Tibial nerve (tissue), 4 donors: ENCODE data around the gene OR14K1. TPM values are rescaled to one million over a fixed set of nuclear protein-coding genes. Genes with fewer than 3 reads are reported as not detected.
"Not testable (repeated sequence)": the region's sequence is repeated elsewhere in the genome, so short reads cannot be mapped to it uniquely, and the experiment has no call there.

Experiments
- DNase-seq, 2 donors: peaks; one replicate each; pipeline ENCODE4 v3.0.0-alpha.2; 2019; ENCODE audit warnings: low spot score in 2 of 2
- H3K27ac ChIP-seq, 4 donors: fragments of 200-600 bp; sonication (generic) in 3 of 4; one replicate each; pipeline ENCODE4 v1.5.1; 2017 to 2019; ENCODE audit warnings: mild to moderate bottlenecking in 1 of 4
- H3K27me3 ChIP-seq, 2 donors: fragments of 200-600 bp; sonication (generic) in 1 of 2; one replicate each; pipeline versions ENCODE4 v1.5.1 to v1.6.0; 2017 to 2019
- H3K36me3 ChIP-seq, 3 donors: fragments of 200-600 bp; sonication (generic); one replicate each; pipeline ENCODE4 v1.5.1; 2018 to 2019
- H3K4me1 ChIP-seq, 4 donors: fragments of 200-600 bp; sonication (generic) in 3 of 4; one replicate each; pipeline ENCODE4 v1.5.1; 2017 to 2019
- H3K4me3 ChIP-seq, 4 donors: fragments of 200-600 bp; sonication (generic) in 3 of 4; one replicate each; pipeline ENCODE4 v1.5.1; 2017 to 2019; ENCODE audit warnings: mild to moderate bottlenecking in 1 of 4, moderate library complexity in 1 of 4
- H3K9me3 ChIP-seq, 4 donors: fragments of 200-600 bp; sonication (generic) in 3 of 4; one replicate each; pipeline ENCODE4 v1.5.1; 2017 to 2019
- EP300 ChIP-seq, 2 donors: sonication (generic); formaldehyde crosslinking; IDR thresholded peaks; one replicate each; pipeline ENCODE4 v1.6.1; 2017; ENCODE audit warnings: antibody characterized with exemption in 2 of 2, mild to moderate bottlenecking in 1 of 2
- POLR2A ChIP-seq, 2 donors: fragments of 450-650 bp; IDR thresholded peaks; one replicate each; pipeline ENCODE4 v1.6.1; 2017; ENCODE audit warnings: antibody characterized with exemption in 2 of 2, mild to moderate bottlenecking in 2 of 2, moderate library complexity in 2 of 2
- WGBS, 2 donors: methylation state at CpG; one replicate each; pipeline ENCODE4 v1.1.5; 2018; 5-methylcytosine and 5-hydroxymethylcytosine counted together
- total RNA-seq, 4 donors: library from RNA; depleted of rRNA; stranded (reverse); fragments of >200 nt; gene quantifications; one replicate each; pipeline ENCODE4 v1.1.0, GENCODE V29; 2016
- TF ChIP-seq, protein P1 (sequence below), 5 experiments: fragments of 200-600 bp in 3 of 5; fragments of 450-650 bp in 2 of 5; sonication (generic) in 3 of 5; IDR thresholded peaks; one replicate each; pipeline ENCODE4 v1.5.1; 2016 to 2019; ENCODE audit warnings: antibody characterized with exemption in 5 of 5, mild to moderate bottlenecking in 3 of 5, moderate library complexity in 2 of 5

OR14K1 gene, protein sequence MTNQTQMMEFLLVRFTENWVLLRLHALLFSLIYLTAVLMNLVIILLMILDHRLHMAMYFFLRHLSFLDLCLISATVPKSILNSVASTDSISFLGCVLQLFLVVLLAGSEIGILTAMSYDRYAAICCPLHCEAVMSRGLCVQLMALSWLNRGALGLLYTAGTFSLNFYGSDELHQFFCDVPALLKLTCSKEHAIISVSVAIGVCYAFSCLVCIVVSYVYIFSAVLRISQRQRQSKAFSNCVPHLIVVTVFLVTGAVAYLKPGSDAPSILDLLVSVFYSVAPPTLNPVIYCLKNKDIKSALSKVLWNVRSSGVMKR
- total RNA-seq = not detected

DNA sequence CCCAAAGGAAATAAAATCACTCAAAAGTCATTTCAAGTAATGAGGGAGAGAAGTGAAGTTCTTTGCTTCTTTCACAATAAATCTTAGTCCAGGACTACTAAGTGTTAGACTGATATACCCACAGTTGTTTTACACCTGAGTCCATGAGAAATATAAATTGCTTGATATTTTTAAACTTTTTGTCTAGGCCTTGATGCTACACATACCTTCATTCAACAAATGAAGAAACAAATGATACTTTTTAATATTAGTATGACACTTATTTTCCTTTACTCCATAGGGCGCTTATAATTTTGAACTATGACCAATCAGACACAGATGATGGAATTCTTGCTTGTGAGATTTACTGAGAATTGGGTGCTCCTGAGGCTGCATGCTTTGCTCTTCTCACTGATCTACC lies at the start of gene OR14K1:
Gene OR14K1, plus strand, starts transcription at position 301 of the 400 bp plus-strand sequence. Its CDS starts 0 bp downstream, at position 301.
- no peaks in the 10 kb centered on the region for H3K4me1 ChIP-seq
- WGBS, 2 donors = 93 to 98% methylated on average over 1 of the region's 1 CpG
- TF ChIP-seq POLR2A (IDR thresholded peaks at IDR 0.05) (no peak), EP300 (IDR thresholded peaks at IDR 0.05) (no peak)
- TF ChIP-seq, protein P1, sequence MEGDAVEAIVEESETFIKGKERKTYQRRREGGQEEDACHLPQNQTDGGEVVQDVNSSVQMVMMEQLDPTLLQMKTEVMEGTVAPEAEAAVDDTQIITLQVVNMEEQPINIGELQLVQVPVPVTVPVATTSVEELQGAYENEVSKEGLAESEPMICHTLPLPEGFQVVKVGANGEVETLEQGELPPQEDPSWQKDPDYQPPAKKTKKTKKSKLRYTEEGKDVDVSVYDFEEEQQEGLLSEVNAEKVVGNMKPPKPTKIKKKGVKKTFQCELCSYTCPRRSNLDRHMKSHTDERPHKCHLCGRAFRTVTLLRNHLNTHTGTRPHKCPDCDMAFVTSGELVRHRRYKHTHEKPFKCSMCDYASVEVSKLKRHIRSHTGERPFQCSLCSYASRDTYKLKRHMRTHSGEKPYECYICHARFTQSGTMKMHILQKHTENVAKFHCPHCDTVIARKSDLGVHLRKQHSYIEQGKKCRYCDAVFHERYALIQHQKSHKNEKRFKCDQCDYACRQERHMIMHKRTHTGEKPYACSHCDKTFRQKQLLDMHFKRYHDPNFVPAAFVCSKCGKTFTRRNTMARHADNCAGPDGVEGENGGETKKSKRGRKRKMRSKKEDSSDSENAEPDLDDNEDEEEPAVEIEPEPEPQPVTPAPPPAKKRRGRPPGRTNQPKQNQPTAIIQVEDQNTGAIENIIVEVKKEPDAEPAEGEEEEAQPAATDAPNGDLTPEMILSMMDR (IDR thresholded peaks at IDR 0.05) = no peak

DNA sequence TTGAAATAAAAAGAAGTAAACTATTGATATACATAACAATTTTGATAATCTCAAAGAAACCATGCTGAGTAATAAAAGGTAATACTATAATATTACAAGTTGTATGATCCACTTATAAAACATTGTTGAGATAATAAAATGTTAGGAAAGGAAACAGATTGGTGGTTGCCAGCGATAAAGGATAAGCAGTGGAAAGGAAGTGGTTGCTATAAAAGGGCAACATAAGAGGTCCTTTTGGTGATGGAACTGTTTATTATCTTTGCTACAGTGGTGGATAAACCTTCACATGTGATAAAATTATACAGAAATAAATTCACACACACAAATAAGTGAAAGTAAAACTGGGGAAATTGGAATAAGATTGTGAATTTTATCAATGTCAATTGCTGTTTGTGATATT lies 37.1 kb upstream of the OR14K1 start:
- H3K4me1 ChIP-seq = no peaks in the 10 kb centered on the region
- no peaks in the 10 kb centered on the region for H3K27me3 ChIP-seq
- no peak for DNase-seq
- H3K9me3 ChIP-seq = peaks cover 0 to 10% (median 0%) of the 10 kb centered on the region in 4 donors
- no peak overlapping the region for H3K27ac ChIP-seq
- H3K4me3 ChIP-seq = no peak overlapping the region
- TF ChIP-seq EP300 (IDR thresholded peaks at IDR 0.05) = no peak
- TF ChIP-seq, protein P1 (IDR thresholded peaks at IDR 0.05) = no peak
- 60 to 70% methylated on average over 1 of the region's 1 CpG for WGBS, 2 donors
- no peaks in the 10 kb centered on the region for H3K36me3 ChIP-seq

More for the DNA sequence above, at the start of gene OR14K1:
- Histone ChIP-seq H3K27ac (no peak within 1 kb of the TSS), H3K27me3 (no peaks in the 10 kb centered on the region), H3K36me3 (no peaks in the 10 kb centered on the region), H3K4me3 (no peak within 1 kb of the TSS), H3K9me3 (no peaks in the 10 kb centered on the region)
- DNase-seq = no peak

DNA sequence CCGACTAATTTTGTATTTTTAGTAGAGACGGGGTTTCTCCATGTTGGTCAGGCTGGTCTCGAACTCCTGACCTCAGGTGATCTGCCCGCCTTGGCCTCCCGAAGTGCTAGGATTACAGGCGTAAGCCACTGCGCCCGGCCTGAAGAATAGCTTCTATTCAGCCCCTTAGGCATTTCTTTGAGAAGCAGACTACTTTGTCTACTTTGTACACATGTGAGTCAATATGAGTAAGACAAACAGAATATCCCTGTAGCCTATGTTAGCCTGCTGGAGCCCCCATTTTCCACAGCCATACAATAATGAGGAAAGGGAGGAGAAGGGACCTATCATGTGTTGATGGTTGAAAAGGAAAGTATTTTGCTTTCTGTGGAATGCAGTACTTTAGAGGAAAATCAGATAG lies 27.7 kb upstream of the OR14K1 start:
- not testable (repeated sequence) for H3K36me3 ChIP-seq, H3K27ac ChIP-seq, H3K27me3 ChIP-seq, H3K9me3 ChIP-seq, DNase-seq, H3K4me1 ChIP-seq, H3K4me3 ChIP-seq
- 86 to 94% methylated on average over 8 of the region's 8 CpGs for WGBS, 2 donors

DNA sequence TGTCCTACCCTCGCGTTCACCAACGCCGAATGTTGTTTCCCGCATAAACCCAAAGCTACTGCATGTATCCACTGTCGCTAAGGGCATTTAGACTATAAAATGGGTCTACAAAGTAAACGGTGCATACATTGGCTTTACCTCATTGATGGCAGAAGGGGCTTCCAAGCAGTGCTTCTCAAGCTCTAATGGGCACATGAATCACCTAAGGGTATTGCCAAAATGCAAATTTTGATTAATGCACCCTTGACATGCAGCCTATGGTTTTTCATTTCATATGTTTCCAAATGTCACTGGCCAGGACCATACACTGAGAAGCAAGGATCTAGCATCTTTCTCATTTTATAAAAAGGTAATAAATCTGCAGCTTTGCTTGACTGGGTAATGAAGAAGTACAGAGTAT lies 24.7 kb upstream of the OR14K1 start:
- H3K4me1 ChIP-seq = no peaks in the 10 kb centered on the region
- no peak overlapping the region for H3K27ac ChIP-seq
- H3K27me3 ChIP-seq = no peaks in the 10 kb centered on the region
- H3K36me3 ChIP-seq = no peaks in the 10 kb centered on the region
- no peaks in the 10 kb centered on the region for H3K9me3 ChIP-seq
- no peak for TF ChIP-seq POLR2A (IDR thresholded peaks at IDR 0.05)
- TF ChIP-seq, protein P1 (IDR thresholded peaks at IDR 0.05) = no peak
- TF ChIP-seq EP300 (IDR thresholded peaks at IDR 0.05) = no peak
- DNase-seq = no peak
- 93 to 96% methylated on average over 7 of the region's 7 CpGs for WGBS, 2 donors
- no peak overlapping the region for H3K4me3 ChIP-seq

DNA sequence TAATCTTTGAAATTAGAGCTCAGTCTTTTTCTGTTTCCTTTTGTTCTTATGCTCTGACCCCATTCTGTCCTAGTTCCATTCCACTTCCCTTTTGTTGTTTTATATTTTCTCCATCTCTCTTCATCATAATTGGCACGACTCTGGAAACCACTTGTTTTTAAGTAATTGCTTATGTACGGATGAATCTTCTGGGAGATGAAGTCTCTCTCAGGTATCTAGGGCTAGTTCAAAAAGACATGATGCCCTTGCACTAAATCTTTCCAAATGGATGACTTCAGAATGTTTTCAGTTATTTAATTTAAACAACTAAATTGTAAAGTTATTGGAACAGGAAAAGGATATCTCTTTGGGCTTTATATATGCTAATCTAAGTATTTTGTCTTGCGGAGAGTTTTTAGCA lies 21.9 kb upstream of the OR14K1 start, which contains the start of gene OR6F1:
Gene OR6F1, minus strand, starts transcription at position 101 of the 400 bp plus-strand sequence. CDS start 3,891 bp downstream, outside the sequence.
- Histone ChIP-seq H3K4me3 (no peak within 1 kb of the TSS), H3K9me3 (peaks cover 0 to 8% (median 0%) of the 10 kb centered on the region in 4 donors), H3K27me3 (no peaks in the 10 kb centered on the region), H3K4me1 (no peaks in the 10 kb centered on the region), H3K27ac (no peak within 1 kb of the TSS), H3K36me3 (no peaks in the 10 kb centered on the region)
- TF ChIP-seq EP300 (IDR thresholded peaks at IDR 0.05) (no peak), POLR2A (IDR thresholded peaks at IDR 0.05) (no peak)
- TF ChIP-seq, protein P1 (IDR thresholded peaks at IDR 0.05) = no peak
- no peak for DNase-seq
- WGBS, 2 donors = 82 to 83% methylated on average over 3 of the region's 3 CpGs
